ENCODE results near the gene ADAMTS6.

The ADAMTS6 gene

GRCh38 chr5:65152131-65152530 is 329.6 kb downstream of the ADAMTS6 start:
- no peak for DNase-seq (ENCODE audit: extremely low read depth in 1 of 2, low read depth in 1 of 2)

GRCh38 chr5:65151614-65152013 is 330.1 kb downstream of the ADAMTS6 start:
- DNase-seq (ENCODE audit: extremely low read depth in 1 of 2, low read depth in 1 of 2): no peak

GRCh38 chr5:65150599-65151304 is 331.0 kb downstream of the ADAMTS6 start:
- no peak for DNase-seq (ENCODE audit: extremely low read depth in 1 of 2, low read depth in 1 of 2)

- no peak for DNase-seq (ENCODE audit: extremely low read depth in 1 of 2, low read depth in 1 of 2)
These were observed 331.9 kb downstream of the ADAMTS6 start for GRCh38 chr5:65149827-65150226.

- DNase-seq (ENCODE audit: extremely low read depth in 1 of 2, low read depth in 1 of 2): no peak
These were observed 337.4 kb downstream of the ADAMTS6 start for GRCh38 chr5:65144136-65144871.

- no peak for DNase-seq (ENCODE audit: extremely low read depth in 1 of 2, low read depth in 1 of 2)
These were observed 339.2 kb downstream of the ADAMTS6 start for GRCh38 chr5:65142511-65143011.

GRCh38 chr5:65142016-65142415 is 339.7 kb downstream of the ADAMTS6 start:
- DNase-seq (ENCODE audit: extremely low read depth in 1 of 2, low read depth in 1 of 2): no peak

GRCh38 chr5:65141493-65141892 is 340.2 kb downstream of the ADAMTS6 start:
- DNase-seq (ENCODE audit: extremely low read depth in 1 of 2, low read depth in 1 of 2): no peak

GRCh38 chr5:65137631-65138030 is 344.1 kb downstream of the ADAMTS6 start:
- no peak for DNase-seq (ENCODE audit: extremely low read depth in 1 of 2, low read depth in 1 of 2)

GRCh38 chr5:65133477-65134110 is 348.1 kb downstream of the ADAMTS6 start:
- DNase-seq (ENCODE audit: extremely low read depth in 1 of 2, low read depth in 1 of 2): no peak

- DNase-seq (ENCODE audit: extremely low read depth in 1 of 2, low read depth in 1 of 2): no peak
These were observed 349.3 kb downstream of the ADAMTS6 start for GRCh38 chr5:65132386-65132785.

- no peak for DNase-seq (ENCODE audit: extremely low read depth in 1 of 2, low read depth in 1 of 2)
These were observed 353.5 kb downstream of the ADAMTS6 start for GRCh38 chr5:65128226-65128625.

GRCh38 chr5:65127161-65127901 is 354.4 kb downstream of the ADAMTS6 start:
- no peak for DNase-seq (ENCODE audit: extremely low read depth in 1 of 2, low read depth in 1 of 2)

- DNase-seq (ENCODE audit: extremely low read depth in 1 of 2, low read depth in 1 of 2): no peak
These were observed 355.1 kb downstream of the ADAMTS6 start for GRCh38 chr5:65126542-65127069.

GRCh38 chr5:65125591-65126541 is 355.9 kb downstream of the ADAMTS6 start:
- DNase-seq (ENCODE audit: extremely low read depth in 1 of 2, low read depth in 1 of 2): no peak

- no peak for DNase-seq (ENCODE audit: extremely low read depth in 1 of 2, low read depth in 1 of 2)
These were observed 359.8 kb downstream of the ADAMTS6 start for GRCh38 chr5:65121880-65122436.

- no peak for DNase-seq (ENCODE audit: extremely low read depth in 1 of 2, low read depth in 1 of 2)
These were observed 361.3 kb downstream of the ADAMTS6 start for GRCh38 chr5:65120371-65120967.

- DNase-seq (ENCODE audit: extremely low read depth in 1 of 2, low read depth in 1 of 2): no peak
These were observed 364.2 kb downstream of the ADAMTS6 start for GRCh38 chr5:65117525-65117924.

GRCh38 chr5:65113771-65114170 is 367.9 kb downstream of the ADAMTS6 start:
- DNase-seq (ENCODE audit: extremely low read depth in 1 of 2, low read depth in 1 of 2): no peak
